HG03432 (cell line): ENCODE data around the gene RBMX.

Experiments
- ATAC-seq: cut with Tn5 transposase; IDR thresholded peaks from one replicate; pipeline ENCODE4 v1.9.1; 2021; ENCODE audit warnings: mild to moderate bottlenecking, moderate library complexity; ENCODE audit not compliant: unreplicated experiment

The RBMX gene

DNA sequence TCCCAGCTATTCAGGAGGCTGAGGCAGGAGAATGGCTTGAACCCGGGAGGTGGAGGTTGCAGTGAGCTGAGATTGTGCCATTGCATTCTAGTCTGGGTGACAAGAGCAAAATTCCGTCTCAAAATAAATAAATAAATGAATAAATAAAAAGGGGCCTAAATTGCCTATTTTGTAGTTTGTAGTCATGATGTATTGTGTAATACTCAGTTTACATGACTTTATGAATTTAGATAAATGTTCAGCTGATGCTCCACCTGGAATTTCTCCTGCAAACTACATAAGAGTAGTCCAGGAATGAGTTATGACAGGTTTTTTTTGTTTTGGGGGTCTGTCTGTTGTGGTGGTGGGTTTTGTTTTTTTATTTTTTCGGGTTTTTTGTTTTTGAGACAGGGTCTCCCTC, 31.1 kb downstream of the RBMX start:
- no peak for ATAC-seq

DNA sequence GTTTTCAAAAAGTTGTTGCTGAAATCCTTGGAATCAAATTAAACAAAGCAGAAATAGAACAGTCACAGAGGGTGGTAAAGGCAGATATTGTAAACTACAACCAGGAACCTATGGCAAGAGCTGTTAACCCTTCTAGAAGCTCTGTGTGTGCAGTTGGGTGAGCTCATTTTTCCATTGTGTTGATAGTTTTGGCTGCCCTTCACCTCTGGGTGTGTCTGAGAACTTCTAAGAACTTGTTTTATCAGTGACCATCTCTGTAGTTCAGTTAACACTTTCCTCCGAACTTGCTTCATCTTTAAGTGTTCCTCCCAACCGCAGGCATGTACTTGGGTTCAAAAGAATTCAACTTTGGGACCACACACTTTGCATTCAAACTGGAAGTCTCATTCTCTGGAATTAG, 32.7 kb downstream of the RBMX start:
- ATAC-seq: no peak

GRCh38 chrX:136839196-136839595, 41.3 kb downstream of the RBMX start:
- no peak for ATAC-seq

DNA sequence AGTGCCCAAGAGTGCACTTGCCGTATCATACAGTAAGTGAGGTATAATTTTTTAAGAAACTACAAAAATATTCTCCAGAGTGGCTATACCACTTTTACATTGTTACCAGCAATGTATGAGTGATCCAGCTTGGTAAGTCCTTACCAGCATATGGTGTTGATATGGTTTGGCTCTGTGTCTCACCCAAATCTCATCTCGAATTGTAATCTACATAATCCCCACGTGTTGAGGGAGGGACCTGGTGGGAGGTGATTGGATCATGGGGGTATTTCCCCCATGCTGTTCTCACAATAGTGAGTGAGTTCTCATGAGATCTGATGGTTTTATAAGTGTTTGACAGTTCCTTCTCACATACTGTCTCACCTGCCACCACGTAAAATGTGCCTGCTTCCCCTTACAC, 44.8 kb downstream of the RBMX start:
- no peak for ATAC-seq

- ATAC-seq: no peak
Observed at GRCh38 chrX:136829413-136829812, 51.1 kb downstream of the RBMX start.

- no peak for ATAC-seq
Observed at GRCh38 chrX:136828830-136829229, 51.7 kb downstream of the RBMX start.

- no peak for ATAC-seq
Observed at GRCh38 chrX:136827026-136827425, 53.5 kb downstream of the RBMX start.

DNA sequence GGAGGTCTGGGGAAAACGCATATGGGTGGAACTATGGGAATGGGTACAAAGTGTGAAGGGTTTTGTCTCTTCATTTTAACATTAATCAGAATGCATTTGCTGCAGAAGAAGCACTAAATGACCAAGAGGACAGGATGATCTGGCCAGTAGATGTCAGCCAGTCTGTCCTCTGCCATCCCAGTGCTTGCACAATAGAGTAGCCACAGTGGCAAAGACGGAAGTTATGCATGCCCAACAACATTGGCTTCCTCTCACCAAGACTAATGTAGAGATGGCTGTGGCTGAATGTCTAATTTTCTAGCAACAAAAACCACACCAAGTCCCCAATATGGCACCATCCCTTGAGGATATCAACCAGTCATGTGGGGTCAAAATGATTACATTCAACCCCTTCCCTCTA, 54.8 kb downstream of the RBMX start:
- ATAC-seq: no peak
